ENCODE results near the gene BEND6. TPM values are rescaled to one million over a fixed set of nuclear protein-coding genes. Genes with fewer than 3 reads are reported as not detected.
A peak's percentile ranks its signal among the peaks of the same experiment; 100 is the strongest.
"Not testable (repeated sequence)": the region's sequence is repeated elsewhere in the genome, so short reads cannot be mapped to it uniquely, and the experiment has no call there.

BEND6 gene
- total RNA-seq, 1 experiment from 2014 or later, result 2.1 TPM

DNA sequence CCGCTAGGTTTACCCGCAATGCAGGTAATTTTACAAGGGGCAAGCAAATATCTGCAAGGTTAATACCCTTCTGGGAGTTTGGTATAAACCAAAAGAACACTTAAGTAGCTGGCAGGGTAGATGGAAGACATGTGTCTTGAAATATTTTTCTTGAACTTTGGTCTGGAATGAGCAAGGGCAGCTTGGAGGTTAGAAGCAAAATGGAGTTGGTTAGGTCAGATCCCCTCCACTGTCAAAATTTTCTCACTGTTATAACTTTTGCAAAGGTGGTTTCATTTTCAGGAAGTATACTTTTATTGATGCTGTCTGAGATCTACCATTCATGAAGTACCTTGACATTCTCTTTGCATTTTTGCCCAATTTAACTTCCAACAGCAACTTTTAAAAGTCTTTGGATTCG, 78.3 kb downstream of the BEND6 start:
- intact Hi-C loops (cut with micrococcal nuclease), result no loop called here
- H3K27me3 Mint-ChIP-seq (ENCODE audit: insufficient read depth, unreplicated experiment), result no peaks in the 10 kb centered on the region
- no peaks in the 10 kb centered on the region for H3K36me3 Mint-ChIP-seq (ENCODE audit: insufficient read depth, unreplicated experiment)
- BruUV-seq (replicated peaks), result no TSS peak
- no peak overlapping the region for H3K27ac Mint-ChIP-seq (ENCODE audit: low read depth, unreplicated experiment)
- ChIA-PET CTCF (interaction anchor here (0.6 kb wide), 1 partner anchor 618 kb away, joined by 3 read pairs; no protein-coding TSS in a partner anchor), POLR2A (no interaction called here)
- no peak overlapping the region for H3K4me3 Mint-ChIP-seq (ENCODE audit: unreplicated experiment)
- no peak for DNase-seq (ENCODE audit: unreplicated experiment)
- TF ChIP-seq, protein P1, sequence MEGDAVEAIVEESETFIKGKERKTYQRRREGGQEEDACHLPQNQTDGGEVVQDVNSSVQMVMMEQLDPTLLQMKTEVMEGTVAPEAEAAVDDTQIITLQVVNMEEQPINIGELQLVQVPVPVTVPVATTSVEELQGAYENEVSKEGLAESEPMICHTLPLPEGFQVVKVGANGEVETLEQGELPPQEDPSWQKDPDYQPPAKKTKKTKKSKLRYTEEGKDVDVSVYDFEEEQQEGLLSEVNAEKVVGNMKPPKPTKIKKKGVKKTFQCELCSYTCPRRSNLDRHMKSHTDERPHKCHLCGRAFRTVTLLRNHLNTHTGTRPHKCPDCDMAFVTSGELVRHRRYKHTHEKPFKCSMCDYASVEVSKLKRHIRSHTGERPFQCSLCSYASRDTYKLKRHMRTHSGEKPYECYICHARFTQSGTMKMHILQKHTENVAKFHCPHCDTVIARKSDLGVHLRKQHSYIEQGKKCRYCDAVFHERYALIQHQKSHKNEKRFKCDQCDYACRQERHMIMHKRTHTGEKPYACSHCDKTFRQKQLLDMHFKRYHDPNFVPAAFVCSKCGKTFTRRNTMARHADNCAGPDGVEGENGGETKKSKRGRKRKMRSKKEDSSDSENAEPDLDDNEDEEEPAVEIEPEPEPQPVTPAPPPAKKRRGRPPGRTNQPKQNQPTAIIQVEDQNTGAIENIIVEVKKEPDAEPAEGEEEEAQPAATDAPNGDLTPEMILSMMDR (IDR thresholded peaks at IDR 0.05; ENCODE audit: unreplicated experiment), result no peak
- H3K9me3 Mint-ChIP-seq (ENCODE audit: unreplicated experiment), result no peaks in the 10 kb centered on the region
- H3K4me1 Mint-ChIP-seq (ENCODE audit: insufficient read depth, unreplicated experiment), result peaks cover 10% of the 10 kb centered on the region

DNA sequence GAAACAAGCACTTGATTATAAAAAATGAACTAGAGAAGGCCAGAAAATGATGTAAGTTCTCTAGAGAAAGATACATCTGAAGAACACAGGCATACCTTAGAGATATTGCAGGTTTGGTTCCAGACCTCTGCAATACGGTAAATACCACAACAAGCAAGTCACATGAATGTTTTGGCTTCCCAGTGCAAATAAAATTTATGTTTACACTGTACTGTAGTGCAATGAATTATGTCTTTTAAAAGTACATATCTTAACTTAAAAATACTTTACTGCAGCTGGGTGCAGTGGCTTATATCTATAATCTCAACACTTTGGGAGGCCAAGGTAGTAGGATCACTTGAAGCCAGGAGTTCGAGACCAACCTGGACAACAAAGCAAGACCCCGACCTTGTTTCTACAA, 80.6 kb downstream of the BEND6 start:
- no TSS peak for BruUV-seq (replicated peaks)
- CTCF ChIA-PET, result interaction anchor here (1.9 kb wide), 1 partner anchor 18 kb away, joined by 4 read pairs; no protein-coding TSS in a partner anchor
- Mint-ChIP-seq H3K27me3 (ENCODE audit: insufficient read depth, unreplicated experiment) (no peaks in the 10 kb centered on the region), H3K27ac (ENCODE audit: low read depth, unreplicated experiment) (no peak overlapping the region), H3K4me3 (ENCODE audit: unreplicated experiment) (no peak overlapping the region), H3K4me1 (ENCODE audit: insufficient read depth, unreplicated experiment) (peaks cover 10% of the 10 kb centered on the region), H3K9me3 (ENCODE audit: unreplicated experiment) (no peaks in the 10 kb centered on the region), H3K36me3 (ENCODE audit: insufficient read depth, unreplicated experiment) (no peaks in the 10 kb centered on the region)
- TF ChIP-seq, protein P1 (IDR thresholded peaks at IDR 0.05; ENCODE audit: unreplicated experiment), result no peak
- intact Hi-C loops (cut with micrococcal nuclease), result no loop called here
- DNase-seq (ENCODE audit: unreplicated experiment), result no peak
- POLR2A ChIA-PET, result no interaction called here

DNA sequence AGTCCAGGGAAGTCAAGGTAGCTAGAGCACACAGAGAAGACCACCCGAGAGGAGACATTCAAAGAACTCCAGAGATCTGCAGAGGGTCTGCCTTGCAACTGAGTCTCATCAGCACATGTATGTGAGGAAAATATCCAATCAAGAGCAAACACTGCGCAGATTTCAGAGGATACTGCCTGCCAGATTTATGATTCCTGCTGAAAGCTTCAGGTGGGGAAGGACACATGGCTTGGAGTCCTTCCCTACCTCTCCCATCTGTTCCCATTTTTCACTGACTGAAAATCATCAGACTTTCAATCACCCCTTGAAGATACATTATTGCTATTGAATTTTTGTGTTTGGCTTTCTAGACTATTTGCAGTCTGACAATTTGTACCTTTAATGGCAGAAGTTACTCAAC, 84.0 kb downstream of the BEND6 start:
- Mint-ChIP-seq H3K9me3 (ENCODE audit: unreplicated experiment) (no peaks in the 10 kb centered on the region), H3K27me3 (ENCODE audit: insufficient read depth, unreplicated experiment) (peaks cover 21% of the 10 kb centered on the region), H3K27ac (ENCODE audit: low read depth, unreplicated experiment) (no peak overlapping the region), H3K36me3 (ENCODE audit: insufficient read depth, unreplicated experiment) (no peaks in the 10 kb centered on the region), H3K4me3 (ENCODE audit: unreplicated experiment) (no peak overlapping the region), H3K4me1 (ENCODE audit: insufficient read depth, unreplicated experiment) (peaks cover 5% of the 10 kb centered on the region)
- DNase-seq (ENCODE audit: unreplicated experiment), result no peak
- POLR2A ChIA-PET, result interaction anchor here (0.6 to 1.0 kb wide), 3 partner anchors 8 to 280 kb away, joined by 3 to 4 read pairs (median 4); no protein-coding TSS in a partner anchor
- TF ChIP-seq, protein P1 (IDR thresholded peaks at IDR 0.05; ENCODE audit: unreplicated experiment), result no peak
- CTCF ChIA-PET, result interaction anchor here (0.6 to 3.0 kb wide), 2 partner anchors 18 to 45 kb away, joined by 4 to 25 read pairs; no protein-coding TSS in a partner anchor
- intact Hi-C loops (cut with micrococcal nuclease), result no loop called here
- no TSS peak for BruUV-seq (replicated peaks)

DNA sequence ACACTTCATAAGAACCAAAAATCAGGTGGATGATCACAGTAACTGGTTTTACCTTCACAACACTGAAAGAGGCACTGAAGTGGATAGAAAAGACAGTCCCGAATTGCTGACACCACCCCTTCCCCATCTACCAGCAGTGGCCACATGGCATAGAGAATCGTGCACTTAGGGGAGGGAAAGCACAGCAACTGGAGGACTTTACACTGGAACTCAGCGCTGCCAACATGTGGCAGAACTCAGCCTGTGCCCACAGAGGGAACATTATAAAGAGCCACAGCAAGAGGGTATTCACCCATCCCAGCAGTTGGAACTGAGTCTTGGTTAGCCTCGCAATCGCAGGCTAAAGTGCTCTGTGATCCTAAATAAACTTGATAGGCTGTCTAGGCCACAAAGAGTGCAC, 85.1 kb downstream of the BEND6 start:
- Mint-ChIP-seq H3K36me3 (ENCODE audit: insufficient read depth, unreplicated experiment) (no peaks in the 10 kb centered on the region), H3K27ac (ENCODE audit: low read depth, unreplicated experiment) (no peak overlapping the region), H3K4me3 (ENCODE audit: unreplicated experiment) (no peak overlapping the region), H3K9me3 (ENCODE audit: unreplicated experiment) (no peaks in the 10 kb centered on the region), H3K4me1 (ENCODE audit: insufficient read depth, unreplicated experiment) (peaks cover 5% of the 10 kb centered on the region), H3K27me3 (ENCODE audit: insufficient read depth, unreplicated experiment) (peaks cover 23% of the 10 kb centered on the region)
- no TSS peak for BruUV-seq (replicated peaks)
- ChIA-PET CTCF (interaction anchor here (0.6 to 2.1 kb wide), 5 partner anchors 19 to 137 kb away, joined by 3 to 11 read pairs (median 4); partner anchors contain the start of gene BEND6), POLR2A (interaction anchor here (0.7 to 1.0 kb wide), 3 partner anchors 9 to 101 kb away, joined by 3 to 4 read pairs (median 4); no protein-coding TSS in a partner anchor)
- TF ChIP-seq, protein P1 (IDR thresholded peaks at IDR 0.05; ENCODE audit: unreplicated experiment), result no peak
- intact Hi-C loops (cut with micrococcal nuclease), result no loop called here
- peak; percentile 20 for DNase-seq (ENCODE audit: unreplicated experiment)

DNA sequence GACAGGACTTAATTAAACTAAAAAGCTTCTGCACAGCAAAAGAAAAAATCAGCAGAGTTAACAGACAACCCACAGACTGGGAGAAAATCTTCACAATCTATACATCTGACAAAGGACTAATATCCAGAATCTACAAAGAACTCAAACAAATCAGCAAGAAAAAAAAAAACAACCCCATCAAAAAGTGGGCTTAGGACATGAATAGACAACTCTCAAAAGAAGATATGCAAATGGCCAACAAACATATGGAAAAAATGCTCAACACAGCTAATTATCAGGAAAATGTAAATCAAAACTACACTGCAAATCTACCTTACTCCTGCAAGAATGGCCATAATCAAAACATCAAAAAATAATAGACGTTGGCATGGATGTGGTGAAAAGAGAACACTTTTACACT, 89.2 kb downstream of the BEND6 start:
- DNase-seq (ENCODE audit: unreplicated experiment); H3K9me3 Mint-ChIP-seq (ENCODE audit: unreplicated experiment); intact Hi-C loops (cut with micrococcal nuclease); POLR2A ChIA-PET; H3K27ac Mint-ChIP-seq (ENCODE audit: low read depth, unreplicated experiment); BruUV-seq (replicated peaks); H3K4me3 Mint-ChIP-seq (ENCODE audit: unreplicated experiment): not testable (repeated sequence)
- CTCF ChIA-PET, result interaction anchor here (0.7 kb wide), 1 partner anchor 25 kb away, joined by 6 read pairs; no protein-coding TSS in a partner anchor
- peaks cover 12% of the 10 kb centered on the region for H3K4me1 Mint-ChIP-seq (ENCODE audit: insufficient read depth, unreplicated experiment)
- peaks cover 14% of the 10 kb centered on the region for H3K36me3 Mint-ChIP-seq (ENCODE audit: insufficient read depth, unreplicated experiment)
- H3K27me3 Mint-ChIP-seq (ENCODE audit: insufficient read depth, unreplicated experiment), result peaks cover 23% of the 10 kb centered on the region
